ENCODE measurements around the gene FXN. TPM values are rescaled to one million over a fixed set of nuclear protein-coding genes. Genes with fewer than 3 reads are reported as not detected.

FXN gene
- total and polyA plus RNA-seq, 2 donors (not counting 3 experiments of a cell fraction or from before 2014, with no cell fraction given), result 18.2 to 21.2 TPM

- no peak within 1 kb of the TSS for H2AFZ ChIP-seq (ENCODE audit: low read depth, low read length)
- DNase-seq (ENCODE audit: low read depth, low spot score) (no peak), FAIRE-seq (no peak)
- no peak within 1 kb of the TSS for H3K4me3 ChIP-seq (replicated peaks in 1 of 3; ENCODE audit: insufficient read depth in 1 of 3, low read depth in 1 of 3, low read length in 3 of 3)
- H3K4me2 ChIP-seq (ENCODE audit: insufficient read depth, low read length), result no peak within 1 kb of the TSS
- H3K4me1 ChIP-seq (ENCODE audit: control insufficient read depth, extremely low read depth, insufficient read depth, low read length), result no peaks in the 10 kb centered on the region
- H3K36me3 ChIP-seq (ENCODE audit: control insufficient read depth in 2 of 2, extremely low read depth in 1 of 2, insufficient read depth in 2 of 2, low read length in 2 of 2), result no peaks in the 10 kb centered on the region
- no TSS peak for BruUV-seq (replicated peaks)
- H4K20me1 ChIP-seq (replicated peaks; ENCODE audit: control insufficient read depth, extremely low read depth, insufficient read depth, low read length), result no peaks in the 10 kb centered on the region
- CTCF ChIA-PET, result no interaction called here
- TF ChIP-seq GATA2 (IDR thresholded peaks at IDR 0.05; ENCODE audit: insufficient read depth, insufficient read length, low read depth, low read length), result no peak
- TF ChIP-seq POLR2A (IDR thresholded peaks at IDR 0.05; ENCODE audit: low read depth, low read length), result no peak
- TF ChIP-seq CTCF (IDR thresholded peaks at IDR 0.05; ENCODE audit: extremely low read depth in 1 of 2, insufficient read depth in 1 of 2, low read depth in 1 of 2, low read length in 2 of 2), result no peak
- no peak for TF ChIP-seq EZH2 (IDR thresholded peaks at IDR 0.05; ENCODE audit: borderline replicate concordance, low read depth, low read length, severe bottlenecking)
- no peak for TF ChIP-seq MYC (IDR thresholded peaks at IDR 0.05; ENCODE audit: low read depth, low read length)
- no peak for TF ChIP-seq MAX (IDR thresholded peaks at IDR 0.05; ENCODE audit: insufficient read depth, insufficient read length)
- TF ChIP-seq JUN (IDR thresholded peaks at IDR 0.05; ENCODE audit: borderline replicate concordance, insufficient read depth, insufficient read length, low read depth), result no peak
- no peak within 1 kb of the TSS for H3K9ac ChIP-seq (replicated peaks; ENCODE audit: extremely low read depth, insufficient read depth, low read length)
- H3K9me1 ChIP-seq (replicated peaks; ENCODE audit: control insufficient read depth, extremely low read depth, insufficient read depth, low read length), result no peaks in the 10 kb centered on the region
- H3K27me3 ChIP-seq (ENCODE audit: control insufficient read depth in 2 of 2, insufficient read depth in 2 of 2, low read length in 2 of 2), result peaks cover 2 to 12% of the 10 kb centered on the region in 2 experiments
- dilution Hi-C loops (cut with MboI; ENCODE audit: extremely low pct_ligation_motif_present, low sequenced_read_pairs) (no loop called here), intact Hi-C loops (cut with micrococcal nuclease) (no loop called here)
- no peak within 1 kb of the TSS for H3K27ac ChIP-seq (ENCODE audit: insufficient read depth, low read depth, low read length)
- no peaks in the 10 kb centered on the region for H3K9me3 ChIP-seq (replicated peaks; ENCODE audit: control insufficient read depth, insufficient read depth, low read length)
- POLR2A ChIA-PET, result no interaction called here
- H3K79me2 ChIP-seq (ENCODE audit: control insufficient read depth, insufficient read depth, low read length), result no peaks in the 10 kb centered on the region
Observed at GRCh38 chr9:69014013-69014412, 21.5 kb upstream of the FXN start, which contains the start of gene PRKACG. PRKACG (minus strand) TSS chr9:69014113; CDS start chr9:69014092, 21 bp downstream.
